LNCAP (cell line): Measurements from ENCODE around the gene ZNF723.

ENCODE experiments used
- TF ChIP-seq, protein P1 (sequence below): fragments of 450-650 bp; IDR thresholded peaks from 2 replicates; pipeline ENCODE4 v1.5.1; 2017; ENCODE audit warnings: mild to moderate bottlenecking

Gene ZNF723

DNA sequence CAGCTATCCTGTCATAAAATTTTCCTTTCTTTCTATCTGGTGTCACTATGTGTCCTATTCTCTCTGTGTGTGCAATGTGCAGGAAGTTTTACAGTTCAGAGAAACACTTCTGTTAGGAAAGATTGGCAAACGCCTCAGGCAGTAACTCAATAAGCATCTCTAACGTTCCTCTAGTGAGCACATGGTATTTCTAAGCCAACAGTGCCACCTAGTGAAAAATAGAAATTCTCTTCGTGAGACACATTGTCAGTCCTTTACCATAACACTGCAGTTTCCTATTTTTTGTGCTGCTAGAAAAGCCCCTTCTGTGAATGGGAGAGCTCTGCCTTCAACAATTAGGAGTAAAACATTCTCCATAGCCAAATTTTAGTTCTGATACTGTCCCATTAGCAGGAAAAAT is 50.7 kb downstream of the ZNF723 start:
- TF ChIP-seq, protein P1, sequence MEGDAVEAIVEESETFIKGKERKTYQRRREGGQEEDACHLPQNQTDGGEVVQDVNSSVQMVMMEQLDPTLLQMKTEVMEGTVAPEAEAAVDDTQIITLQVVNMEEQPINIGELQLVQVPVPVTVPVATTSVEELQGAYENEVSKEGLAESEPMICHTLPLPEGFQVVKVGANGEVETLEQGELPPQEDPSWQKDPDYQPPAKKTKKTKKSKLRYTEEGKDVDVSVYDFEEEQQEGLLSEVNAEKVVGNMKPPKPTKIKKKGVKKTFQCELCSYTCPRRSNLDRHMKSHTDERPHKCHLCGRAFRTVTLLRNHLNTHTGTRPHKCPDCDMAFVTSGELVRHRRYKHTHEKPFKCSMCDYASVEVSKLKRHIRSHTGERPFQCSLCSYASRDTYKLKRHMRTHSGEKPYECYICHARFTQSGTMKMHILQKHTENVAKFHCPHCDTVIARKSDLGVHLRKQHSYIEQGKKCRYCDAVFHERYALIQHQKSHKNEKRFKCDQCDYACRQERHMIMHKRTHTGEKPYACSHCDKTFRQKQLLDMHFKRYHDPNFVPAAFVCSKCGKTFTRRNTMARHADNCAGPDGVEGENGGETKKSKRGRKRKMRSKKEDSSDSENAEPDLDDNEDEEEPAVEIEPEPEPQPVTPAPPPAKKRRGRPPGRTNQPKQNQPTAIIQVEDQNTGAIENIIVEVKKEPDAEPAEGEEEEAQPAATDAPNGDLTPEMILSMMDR = peak; percentile 34; the same call in 1 of the 2 replicates

DNA sequence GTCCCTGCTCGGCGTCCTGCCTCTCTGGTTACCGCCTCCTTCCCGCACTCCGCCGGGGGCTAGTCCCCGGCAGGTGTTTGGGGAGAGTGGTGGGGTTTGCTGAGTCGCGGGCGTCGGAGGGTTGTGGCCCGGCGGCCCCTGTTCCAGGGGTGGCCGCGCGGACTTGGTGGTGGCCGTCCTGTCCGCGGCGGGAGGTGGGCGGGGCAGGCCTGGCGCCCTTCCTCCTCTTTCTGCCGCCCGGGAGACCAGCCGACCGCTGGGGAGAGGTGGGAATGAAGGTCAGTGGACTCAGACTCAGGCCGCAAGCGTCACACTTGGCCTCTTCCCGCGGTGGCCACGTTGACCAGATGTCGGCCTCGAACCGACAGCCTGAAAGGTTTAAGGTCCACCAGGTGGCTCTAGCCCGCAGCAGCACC is 61.8 kb downstream of the ZNF723 start:
- TF ChIP-seq, protein P1 = no peak

DNA sequence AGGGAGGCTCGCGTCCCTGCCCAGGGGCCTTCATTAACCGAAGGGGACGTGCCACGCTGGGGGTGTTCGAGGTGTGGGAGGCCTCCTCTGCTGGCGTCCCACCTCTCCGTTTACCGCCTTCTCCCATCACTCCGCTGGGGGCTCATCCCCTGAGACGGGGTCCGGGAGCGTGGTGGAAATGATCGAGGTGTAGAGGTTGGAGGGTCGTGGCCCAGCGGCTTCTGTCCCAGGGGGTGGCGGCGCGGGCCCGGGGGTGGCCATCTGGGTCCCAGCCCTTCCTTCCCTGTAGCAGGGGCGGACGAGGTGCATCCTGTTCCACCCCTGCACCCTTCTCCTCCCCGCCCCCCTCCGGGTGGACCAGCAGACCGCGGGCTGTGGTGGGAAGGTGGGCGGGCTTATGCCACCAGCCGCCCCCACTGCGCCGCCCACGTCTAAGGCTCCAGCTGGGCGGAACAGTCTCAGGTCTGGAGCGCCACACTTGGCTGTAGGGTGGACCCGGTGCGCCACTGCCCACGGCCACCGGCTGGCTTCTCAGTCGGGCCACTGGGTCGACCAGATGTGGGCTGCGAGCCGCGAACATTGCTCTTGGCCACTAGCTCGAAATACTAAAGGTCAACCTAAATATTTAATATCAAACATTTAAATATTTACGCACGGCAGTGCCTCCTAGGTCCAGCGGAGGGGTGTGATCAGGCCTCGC is 69.5 kb downstream of the ZNF723 start:
- TF ChIP-seq, protein P1 = no peak
